AG08396 (cell line): ENCODE measurements around the gene OR2T11.
"Not testable (repeated sequence)": the region's sequence is repeated elsewhere in the genome, so short reads cannot be mapped to it uniquely, and the experiment has no call there.

Source experiments
- DNase-seq: peaks from one replicate; pipeline ENCODE4 v3.0.0; 2012; ENCODE audit warnings: low spot score, mixed read lengths

Gene OR2T11

DNA sequence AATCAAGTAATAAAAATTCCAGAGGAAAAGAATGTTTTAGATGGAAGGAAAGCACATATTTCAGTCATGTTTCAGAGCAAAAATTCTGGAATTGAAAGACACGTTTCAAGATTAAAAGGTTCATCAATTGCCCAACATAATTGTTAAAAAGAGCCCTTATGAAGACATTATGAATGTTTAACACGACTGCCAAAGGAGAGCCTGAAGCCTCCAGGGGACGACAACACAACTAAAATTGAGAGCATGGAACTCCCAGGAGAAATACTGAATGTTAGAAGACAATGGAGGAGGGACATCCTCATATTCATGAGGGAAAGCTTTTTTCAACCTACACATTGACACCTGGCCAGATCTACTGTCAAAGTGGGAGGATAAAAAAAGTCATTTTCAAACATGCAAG, 16.0 kb downstream of the OR2T11 start:
- DNase-seq, result peak; percentile 21

DNA sequence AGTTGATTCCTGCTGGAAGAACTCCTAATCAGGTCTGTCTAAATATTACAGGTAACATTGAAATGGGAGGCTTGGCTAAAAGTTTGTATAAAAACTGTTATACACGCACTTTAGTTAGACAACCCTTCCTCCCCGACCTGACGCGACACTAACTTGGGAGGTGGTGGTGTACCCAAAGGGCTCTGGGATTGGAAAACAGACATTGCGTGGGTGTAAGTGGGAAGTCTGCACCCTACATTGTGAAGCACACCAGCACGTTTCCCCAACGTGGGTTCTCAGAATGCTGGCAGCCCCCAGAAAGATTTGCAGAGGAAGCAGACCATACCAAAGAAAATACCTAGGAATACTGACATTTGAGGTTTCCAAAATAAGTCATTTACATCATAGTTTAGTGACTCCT, 16.8 kb downstream of the OR2T11 start:
- DNase-seq, result no peak

DNA sequence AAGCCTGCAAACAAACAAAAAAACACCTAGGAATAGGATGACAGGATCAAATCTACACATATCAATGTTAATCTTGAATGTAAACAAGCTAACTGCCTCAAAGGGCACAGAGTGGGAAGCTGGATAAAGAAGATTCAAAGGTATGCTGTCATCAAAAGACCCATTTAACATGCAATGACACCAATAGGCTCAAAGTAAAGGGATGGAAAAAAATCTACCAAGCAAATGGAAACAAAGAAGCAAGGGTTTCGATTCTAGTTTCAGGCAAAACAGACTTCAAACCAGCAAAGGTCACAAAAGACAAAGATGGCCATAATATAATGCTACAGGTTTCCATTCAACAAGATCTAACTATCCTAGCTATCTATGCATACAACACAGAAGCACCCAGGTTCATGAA, 21.1 kb downstream of the OR2T11 start:
- no peak for DNase-seq

DNA sequence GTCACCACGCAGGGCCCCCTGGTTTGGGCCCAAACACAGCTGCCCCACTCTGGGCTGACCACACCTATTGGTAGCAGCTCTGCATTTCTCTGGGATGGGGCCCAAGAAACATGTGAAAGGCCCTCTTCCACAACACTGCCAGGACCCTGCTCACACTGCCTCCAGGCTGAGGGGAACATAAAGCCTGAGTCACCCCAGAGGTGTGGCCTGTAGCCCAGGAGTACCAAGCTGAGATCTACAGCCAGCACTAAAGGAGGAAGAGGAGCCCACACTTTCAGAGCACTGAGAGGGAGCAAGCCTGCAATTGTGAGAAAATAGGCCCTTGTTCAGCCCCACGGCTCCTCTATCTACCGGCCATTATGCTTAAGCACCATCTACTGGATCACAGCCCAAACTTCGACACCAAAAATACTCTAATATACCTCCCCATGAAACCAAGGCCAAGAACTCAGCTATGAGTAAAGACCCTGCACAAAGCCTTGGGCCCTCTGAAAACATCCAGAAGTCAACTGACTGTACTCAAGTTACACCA, 22.9 kb downstream of the OR2T11 start:
- DNase-seq, result no peak

DNA sequence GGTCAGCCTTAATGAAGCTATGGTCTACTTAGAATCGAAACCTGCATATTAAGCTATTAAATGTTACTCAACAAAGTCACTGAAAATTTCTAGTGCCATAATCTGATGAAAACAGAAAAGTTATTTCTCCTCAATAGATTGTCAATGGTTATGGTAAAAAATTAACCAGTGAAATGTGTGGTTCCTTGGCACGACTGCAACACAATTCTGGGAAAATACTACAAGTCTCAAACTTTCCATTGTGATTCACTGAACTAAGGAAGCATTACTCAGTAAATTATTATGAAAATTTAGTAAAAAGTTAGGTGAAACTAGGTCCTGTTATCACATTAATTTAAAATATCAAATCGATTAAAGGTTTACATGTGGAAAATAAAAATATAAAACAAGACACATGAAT, 24.6 kb downstream of the OR2T11 start:
- no peak for DNase-seq

DNA sequence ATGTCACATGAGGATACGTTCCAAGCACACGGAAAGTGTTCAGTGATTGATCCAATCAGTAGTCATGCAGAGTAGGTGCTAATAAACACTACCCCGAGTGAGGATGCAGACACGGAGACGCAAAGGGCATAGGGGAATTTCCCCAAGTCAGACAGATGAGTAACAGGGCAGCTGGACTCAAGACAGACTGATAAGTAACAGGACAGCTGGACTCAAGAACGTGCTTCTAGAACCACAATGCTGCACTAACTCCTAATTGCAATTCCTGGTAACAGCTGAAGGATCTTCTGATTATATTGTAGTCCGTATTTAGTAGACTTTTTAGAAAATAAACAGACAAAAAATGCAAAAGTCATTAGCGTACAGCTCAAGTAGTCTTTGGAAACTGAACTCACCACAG, 35.5 kb downstream of the OR2T11 start:
- no peak for DNase-seq

DNA sequence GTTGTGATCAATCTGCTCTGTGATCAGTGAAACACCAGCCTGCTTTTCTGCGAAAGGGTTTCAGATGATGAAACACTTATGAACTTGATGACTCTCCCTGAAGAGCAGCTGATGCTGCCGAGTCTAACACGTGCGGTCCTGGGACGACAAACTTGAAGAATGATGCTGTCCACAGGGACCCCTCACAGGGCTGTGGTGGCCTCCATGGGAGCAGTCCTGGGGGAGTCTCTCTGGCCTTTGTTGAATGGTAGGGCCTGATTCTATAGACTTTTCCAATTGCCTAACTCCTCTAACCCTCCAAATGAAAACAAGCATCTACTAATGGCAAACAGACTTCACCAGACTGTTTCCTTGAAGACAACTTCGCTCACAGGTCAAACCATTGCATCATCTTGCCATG, 37.3 kb downstream of the OR2T11 start, which contains the start of gene OR2T10:
TSS of gene OR2T10 (minus strand) at position 112 of the 400 bp plus-strand sequence. CDS start 3,932 bp downstream, outside the sequence.
- DNase-seq, result no peak

DNA sequence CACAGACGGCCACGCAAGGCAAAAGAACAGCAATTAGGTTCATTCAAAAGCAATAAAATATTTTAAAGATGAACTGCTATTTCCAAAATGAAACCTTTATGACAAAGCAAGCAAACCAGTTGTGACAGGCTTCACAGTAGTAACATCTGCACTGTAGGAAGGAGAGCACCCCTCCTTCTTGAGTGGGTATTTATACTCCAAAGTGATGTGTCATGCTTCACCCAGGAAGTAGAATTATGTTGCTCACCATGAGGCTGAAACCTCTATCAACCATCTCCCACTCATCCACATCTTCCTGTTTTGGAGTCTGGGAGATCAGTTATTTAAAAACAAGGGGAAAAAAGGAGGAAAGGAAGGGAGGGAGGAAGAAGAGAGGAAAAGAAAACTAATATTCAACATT, 38.3 kb downstream of the OR2T11 start:
- DNase-seq, result no peak

DNA sequence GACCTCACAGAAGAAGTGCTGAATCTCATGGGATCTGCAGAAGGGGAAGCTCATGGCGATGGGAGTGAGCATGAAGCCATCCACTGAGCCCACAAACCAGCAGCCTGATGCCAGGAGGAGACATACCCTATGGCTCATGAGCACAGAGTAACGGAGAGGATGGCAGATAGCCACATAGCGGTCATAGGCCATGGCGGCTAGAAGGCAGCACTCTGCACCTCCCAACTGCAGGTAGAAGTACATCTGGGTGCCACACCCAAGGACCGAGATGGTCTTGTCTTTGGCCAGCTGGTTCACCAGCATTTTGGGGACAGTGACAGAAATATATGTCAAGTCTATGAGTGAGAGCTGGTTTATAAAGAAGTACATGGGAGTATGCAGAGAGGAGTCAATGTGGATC, 41.7 kb downstream of the OR2T11 start:
- no peak for DNase-seq

DNA sequence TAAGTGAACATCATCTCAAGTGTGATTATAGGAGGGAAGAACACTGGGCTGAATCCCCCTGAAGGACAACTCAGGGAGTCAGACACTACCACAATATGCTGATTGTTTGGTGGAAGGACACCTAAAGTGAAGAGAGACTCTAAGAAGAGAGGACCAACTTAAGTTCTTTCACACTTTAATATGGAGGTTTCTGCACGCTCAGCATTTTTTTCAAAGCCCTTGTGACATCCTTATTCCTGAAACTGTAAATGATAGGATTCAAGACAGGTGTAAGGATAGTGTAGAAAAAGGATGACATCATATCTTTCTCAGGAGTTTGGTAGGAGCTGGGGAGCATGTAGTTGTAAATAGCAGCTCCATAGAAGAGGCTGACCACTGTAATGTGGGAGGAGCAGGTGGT, 42.2 kb downstream of the OR2T11 start:
- DNase-seq, result no peak

DNA sequence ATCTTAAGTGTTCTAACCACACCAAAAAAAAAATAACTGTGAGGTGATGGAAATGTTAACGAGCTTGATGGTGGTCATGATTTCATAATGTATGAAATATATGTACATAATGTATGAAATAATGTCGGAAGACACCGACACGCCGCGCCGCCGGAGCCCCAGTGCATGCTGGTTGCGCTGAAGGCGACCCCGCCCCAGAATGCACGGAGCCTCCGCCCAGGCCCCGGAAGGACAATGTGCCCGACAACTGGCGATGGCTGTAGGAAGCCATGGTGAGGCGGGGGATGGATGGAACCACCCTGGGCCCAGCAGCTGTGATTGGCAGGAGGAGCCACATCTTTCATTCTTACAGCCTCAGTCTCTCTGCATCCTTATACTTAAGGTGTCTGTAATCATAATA, 44.8 kb downstream of the OR2T11 start:
- no peak for DNase-seq

DNA sequence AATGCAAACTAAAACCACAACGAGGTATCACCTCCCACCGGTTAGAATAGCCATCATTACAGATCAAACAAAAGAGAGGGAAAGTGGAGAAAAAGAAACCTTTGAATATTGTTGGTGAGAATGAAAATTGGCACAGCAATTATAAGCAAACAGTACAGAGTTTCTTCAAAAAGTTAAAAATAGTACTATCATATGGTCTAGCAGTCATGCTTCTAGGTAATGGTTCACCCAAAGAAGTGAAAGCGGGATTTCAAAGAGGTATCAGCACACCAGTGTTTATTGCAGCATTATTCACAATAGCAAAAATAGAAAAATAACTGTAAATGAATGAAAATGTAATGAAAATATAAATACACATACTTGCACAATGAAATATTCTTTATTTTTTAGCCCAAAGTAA, 45.6 kb downstream of the OR2T11 start:
- DNase-seq, result no peak

DNA sequence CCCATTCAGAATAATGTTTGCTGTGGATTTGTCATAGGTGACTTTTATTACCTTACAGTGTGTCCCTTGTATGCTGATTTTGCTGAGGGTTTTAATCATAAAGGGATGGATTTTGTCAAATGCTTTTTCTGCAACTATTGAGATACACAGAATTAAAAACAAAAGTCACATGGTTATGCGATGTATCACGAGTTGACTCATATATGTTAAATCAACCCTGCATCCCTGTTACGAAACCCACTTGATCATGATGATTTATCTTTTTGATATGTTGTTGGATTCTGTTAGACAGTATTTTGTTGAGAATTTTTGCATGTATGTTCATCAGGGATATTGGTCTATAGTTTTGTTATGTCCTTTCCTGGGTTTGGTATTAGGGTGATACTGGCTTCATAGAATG, 49.6 kb downstream of the OR2T11 start:
- no peak for DNase-seq

DNA sequence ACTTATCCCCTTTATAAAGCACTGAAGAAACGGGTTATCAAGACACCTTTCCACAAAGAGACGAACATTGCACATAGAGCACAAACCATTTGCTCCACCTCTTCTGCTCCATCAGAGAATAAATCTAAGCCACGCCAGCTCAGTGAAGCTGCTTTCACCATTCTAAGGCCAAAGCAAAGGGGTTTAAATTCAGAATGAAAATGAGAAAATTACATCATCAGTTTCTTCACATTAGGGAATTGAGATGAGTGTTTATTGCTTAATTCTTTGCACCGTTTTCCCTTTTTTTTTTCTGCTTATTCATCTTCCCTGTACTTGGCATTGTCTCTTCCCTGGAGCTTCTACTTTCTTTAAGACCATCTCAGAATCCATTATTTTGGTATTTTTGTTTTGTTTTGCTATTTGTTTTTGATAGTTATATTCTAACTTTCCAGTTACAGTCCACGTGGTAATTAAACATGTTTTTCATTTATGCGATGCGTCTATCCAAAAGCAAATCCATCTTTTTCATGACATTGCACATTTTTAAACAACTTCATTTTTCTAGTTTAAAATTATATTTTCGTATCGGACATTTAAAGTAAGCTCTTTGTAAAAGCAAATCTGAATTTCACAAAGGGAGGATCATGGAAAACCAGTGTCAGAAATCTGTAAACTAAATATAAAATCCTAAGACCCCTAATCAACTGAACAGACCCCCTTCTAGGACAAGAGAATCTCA, 58.5 kb downstream of the OR2T11 start:
- no peak for DNase-seq

DNA sequence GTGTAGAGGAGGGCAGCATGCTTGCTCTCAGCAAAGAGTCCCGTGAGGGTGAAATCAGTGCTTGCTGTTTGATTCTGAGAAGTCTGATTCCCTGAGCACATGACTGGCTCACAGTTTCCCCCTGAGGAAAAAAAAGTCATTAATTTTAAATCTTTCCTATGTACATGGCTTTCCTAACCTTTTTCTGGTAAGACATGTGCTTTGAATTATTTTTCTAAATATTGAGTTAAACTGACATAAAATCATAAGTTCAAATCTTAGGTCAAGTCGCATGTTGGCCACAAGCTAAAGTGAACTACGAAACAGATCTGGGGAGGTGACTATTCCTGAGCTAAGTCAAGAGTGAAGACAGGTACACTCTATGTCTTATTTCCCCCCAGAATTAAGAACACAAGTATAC, 60.2 kb downstream of the OR2T11 start, which contains the start of gene OR2T34:
TSS of gene OR2T34 (minus strand) at position 101 of the 400 bp plus-strand sequence. CDS start at position 101, 0 bp downstream.
- DNase-seq, result not testable (repeated sequence)

DNA sequence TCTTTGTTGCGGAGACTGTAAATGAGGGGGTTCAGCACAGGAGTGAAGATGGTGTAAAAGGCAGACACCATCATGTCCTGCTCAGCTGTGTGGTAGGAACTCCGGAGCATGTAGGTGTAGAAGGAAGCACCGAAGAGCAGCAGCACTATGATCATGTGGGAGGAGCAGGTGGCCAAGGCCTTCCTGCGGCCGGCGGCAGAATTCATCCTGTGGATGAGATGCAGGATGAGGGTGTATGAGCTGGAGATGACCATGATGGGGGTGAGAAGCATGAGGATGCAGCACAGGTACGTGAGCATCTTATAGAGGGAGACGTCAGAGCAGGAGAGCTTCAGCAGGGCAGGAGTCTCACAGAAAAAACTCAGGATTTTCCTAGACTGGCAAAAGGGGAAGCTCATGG, 61.0 kb downstream of the OR2T11 start:
- not testable (repeated sequence) for DNase-seq
